GM10847 (cell line): Measurements from ENCODE around the gene RHOH.

ENCODE experiments used
- POLR2A ChIP-seq: IDR thresholded peaks from 2 replicates; pipeline ENCODE4 v1.6.1; 2011; ENCODE audit not compliant: insufficient read length; ENCODE audit errors: extremely low read depth

RHOH gene

GRCh38 chr4:40270609-40271008, 73.8 kb downstream of the RHOH start:
- no peak for TF ChIP-seq POLR2A

DNA sequence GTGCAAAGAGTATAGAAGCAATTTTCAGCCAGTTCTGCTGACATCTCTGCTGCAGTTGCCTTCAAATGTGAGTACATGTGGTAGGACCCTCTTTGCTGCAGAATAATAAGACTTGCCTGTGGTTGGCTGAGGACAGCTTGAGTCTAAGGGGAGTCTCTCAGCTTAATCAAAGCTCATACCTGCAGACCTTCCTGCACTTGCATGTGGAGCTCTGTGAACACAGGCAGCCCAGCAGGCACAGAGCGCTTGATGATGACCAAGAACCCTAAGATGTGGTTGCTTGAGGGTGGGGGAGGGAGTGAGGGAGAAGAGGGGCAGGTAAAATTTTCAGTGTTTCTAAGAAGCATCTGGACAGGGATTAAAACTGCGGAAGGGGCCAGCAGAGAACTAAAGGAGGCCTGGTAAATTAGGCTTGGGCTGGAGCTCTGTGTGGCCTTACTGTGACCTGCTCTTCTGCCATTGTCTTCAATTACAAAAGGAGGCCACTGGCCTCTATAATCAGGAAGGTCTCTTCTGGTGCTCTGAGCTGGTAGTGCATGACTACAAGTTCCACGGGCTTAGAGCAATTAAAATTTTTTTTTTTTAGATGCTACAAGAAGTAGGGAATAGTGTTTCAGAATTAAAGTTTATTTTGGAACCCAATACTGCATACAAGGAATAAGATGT, 78.4 kb downstream of the RHOH start:
- TF ChIP-seq POLR2A = no peak

GRCh38 chr4:40276546-40276945, 79.7 kb downstream of the RHOH start:
- TF ChIP-seq POLR2A = no peak

GRCh38 chr4:40280586-40280985, 83.8 kb downstream of the RHOH start:
- no peak for TF ChIP-seq POLR2A

DNA sequence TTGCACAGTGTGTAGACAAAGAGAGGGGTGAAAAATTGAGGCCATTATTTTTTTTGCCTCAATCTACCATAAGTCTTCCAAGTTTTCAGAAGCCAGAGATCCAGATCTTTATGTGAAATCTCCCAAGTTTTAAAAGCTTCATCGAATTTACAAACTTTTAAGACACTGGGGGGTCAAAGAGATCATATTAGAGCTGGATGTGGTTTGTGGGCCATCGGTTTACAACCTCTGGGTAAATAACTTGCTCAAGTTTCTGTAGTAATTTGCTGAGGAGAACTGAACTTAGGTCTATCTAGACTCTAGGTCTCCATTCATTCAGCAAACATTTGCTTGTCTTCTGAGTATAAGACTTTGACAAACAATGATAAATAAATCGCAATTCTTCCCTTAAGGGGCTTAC, 84.3 kb downstream of the RHOH start:
- TF ChIP-seq POLR2A = no peak

- TF ChIP-seq POLR2A = no peak
Observed at GRCh38 chr4:40281913-40282312, 85.1 kb downstream of the RHOH start.

- TF ChIP-seq POLR2A = no peak
Observed at GRCh38 chr4:40283413-40283812, 86.6 kb downstream of the RHOH start.

DNA sequence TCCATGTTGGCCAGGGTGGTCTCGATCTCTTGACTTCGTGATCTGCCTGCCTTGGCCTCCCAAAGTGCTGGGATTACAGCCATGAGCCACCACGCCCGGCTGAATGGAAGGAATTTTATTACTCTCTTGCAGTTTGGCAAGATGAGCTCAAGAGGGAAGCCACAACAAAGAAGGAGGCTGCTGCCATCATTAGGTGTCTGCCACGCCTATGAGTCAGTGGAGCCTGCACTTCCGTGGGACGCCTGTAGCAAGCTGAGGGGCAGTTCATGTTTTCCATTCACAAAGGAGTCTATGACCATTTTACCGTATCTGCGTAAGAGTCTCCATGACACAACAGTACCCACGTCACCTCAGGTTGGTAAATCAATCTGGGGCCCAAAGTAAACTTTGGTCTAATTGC, 87.1 kb downstream of the RHOH start:
- TF ChIP-seq POLR2A = no peak

DNA sequence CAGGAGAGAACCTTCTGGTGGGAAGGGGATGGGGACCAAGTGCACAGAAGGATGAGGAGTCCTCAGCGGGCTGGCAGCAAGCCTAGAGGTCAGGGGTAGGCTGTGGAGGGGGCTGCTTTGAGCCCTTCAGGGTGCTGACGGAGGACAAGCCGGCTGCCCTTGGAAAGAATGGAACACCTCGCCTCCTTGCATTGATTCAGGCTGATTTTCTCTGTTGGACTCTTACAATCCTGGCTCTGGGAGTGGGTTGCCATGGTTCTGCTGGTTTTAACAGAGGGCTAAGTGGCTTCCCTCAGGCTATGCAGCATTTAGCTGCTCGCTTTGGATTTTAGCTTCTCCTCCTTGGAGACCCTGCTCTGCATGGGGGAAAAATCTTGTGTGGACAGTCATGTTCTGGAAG, 88.9 kb downstream of the RHOH start:
- TF ChIP-seq POLR2A = no peak

- no peak for TF ChIP-seq POLR2A
Observed at GRCh38 chr4:40288566-40288965, 91.7 kb downstream of the RHOH start.

DNA sequence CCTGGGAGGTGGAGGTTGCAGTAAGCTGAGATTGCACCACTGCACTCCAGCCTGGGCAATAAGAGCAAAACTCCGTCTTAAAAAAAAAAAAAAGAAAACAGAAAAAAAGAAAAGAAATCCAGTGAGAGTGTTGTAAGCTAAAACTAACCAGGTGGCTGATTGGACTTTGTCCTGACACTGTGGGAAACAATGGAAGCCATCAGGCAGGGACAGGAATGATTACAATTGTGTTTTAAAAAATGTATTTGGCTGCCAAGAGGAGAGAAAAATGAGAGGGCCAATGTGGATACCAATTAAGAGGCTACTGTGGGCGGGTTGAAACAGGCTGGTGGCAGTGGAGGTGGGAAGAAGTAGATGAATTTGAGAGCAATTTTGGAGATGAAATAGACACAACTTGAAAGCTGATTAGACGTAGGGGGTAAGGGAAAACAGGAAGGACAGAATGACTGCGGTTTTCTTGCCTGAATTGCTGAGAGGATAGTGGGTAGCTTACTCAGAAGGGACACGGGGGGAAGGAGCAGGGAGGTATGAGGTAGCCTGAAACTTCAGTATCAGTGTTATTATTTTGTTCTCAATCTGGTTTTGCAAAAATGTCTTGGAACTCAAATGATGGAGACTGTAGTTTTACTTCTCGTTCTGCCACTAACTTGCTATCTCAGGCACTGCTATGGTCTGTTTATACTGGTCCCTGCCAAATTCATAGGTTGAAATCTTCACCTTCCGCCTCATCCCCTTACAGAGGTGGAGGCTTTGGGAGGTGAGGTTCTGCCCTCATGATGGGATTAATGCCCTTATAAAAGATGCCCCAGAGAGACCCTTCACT, 92.7 kb downstream of the RHOH start:
- no peak for TF ChIP-seq POLR2A

DNA sequence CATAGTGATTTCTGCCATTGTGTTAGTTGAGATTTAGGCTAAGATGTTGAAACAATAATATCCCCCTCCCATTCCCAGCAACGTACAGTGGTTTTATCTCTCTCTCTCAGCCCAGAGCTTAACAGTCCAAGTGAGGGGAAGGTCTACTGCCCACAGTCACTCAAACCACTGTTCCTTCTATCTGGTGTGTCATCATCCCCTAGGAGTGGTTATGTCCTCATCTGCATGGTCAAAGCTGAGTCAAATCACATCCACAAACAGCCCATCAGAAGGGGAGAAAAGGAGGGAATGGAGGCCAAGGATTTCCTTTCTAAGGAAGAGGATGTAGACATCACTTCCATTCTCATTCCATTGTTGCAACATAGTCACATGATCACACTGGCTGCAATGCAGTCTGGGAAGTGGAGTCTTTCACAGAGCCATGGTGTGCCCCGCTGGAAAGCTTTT, 95.5 kb downstream of the RHOH start:
- TF ChIP-seq POLR2A = no peak

- no peak for TF ChIP-seq POLR2A
Observed at GRCh38 chr4:40294339-40294738, 97.5 kb downstream of the RHOH start.

DNA sequence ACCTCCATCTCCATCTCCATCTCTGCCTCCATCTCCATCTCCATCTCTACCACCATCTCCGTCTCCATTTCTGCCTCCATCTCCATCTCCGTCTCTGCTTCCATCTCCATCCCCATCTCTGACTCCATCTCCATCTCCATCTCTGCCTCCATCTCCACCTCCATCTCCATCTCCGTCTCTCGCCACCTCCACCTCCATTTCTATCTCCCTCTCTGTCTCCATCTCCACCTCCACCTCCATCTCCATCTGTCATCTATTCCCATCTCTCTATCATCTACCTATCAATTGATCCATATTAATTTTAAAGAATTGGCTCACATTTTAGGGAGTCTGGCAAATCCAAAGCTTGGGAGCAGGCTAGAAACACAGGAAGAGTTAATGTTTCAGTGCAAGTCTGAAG, 98.7 kb downstream of the RHOH start:
- no peak for TF ChIP-seq POLR2A
